HCT116 (cell line): Measurements from ENCODE around the gene DEPDC5. TPM values are rescaled to one million over a fixed set of nuclear protein-coding genes. Genes with fewer than 3 reads are reported as not detected.

Source experiments
- ATAC-seq: fragments of 200-7000 bp; cut with Tn5 transposase; 2 replicates; pipeline ENCODE4 v1.9.1; 2020; ENCODE audit warnings: mild to moderate bottlenecking, moderate library complexity
- BruUV-seq: library from RNA; stranded (reverse); fragments of 400-500 nt; replicated peaks from 2 replicates; lab custom pipeline; 2021; lab: Mats Ljungman, UMichigan
- CTCF ChIA-PET: fragments of 300-600 bp; sonication (Branson Sonifier 250); formaldehyde crosslinking; loops from one replicate; lab custom pipeline; 2021; ENCODE audit warnings: antibody characterized with exemption; lab: Charles Lee
- POLR2A ChIA-PET: fragments of 300-600, 350-600 bp; sonication (Branson Sonifier 250); formaldehyde crosslinking; loops from one replicate; lab custom pipeline; 2021; ENCODE audit warnings: antibody characterized with exemption; lab: Charles Lee
- RAD21 ChIA-PET, 2 experiments: fragments of 300-600 bp; sonication (Branson Sonifier 250); formaldehyde crosslinking; loops; one replicate each; lab custom pipeline; 2023; ENCODE audit warnings: low total read pairs in 2 of 2; ENCODE audit not compliant: uncharacterized antibody in 2 of 2, unreplicated experiment in 2 of 2, low non-redundant PET in 1 of 2; lab: Charles Lee
- DNase-seq: peaks from one replicate; pipeline ENCODE4 v3.0.0-alpha.2; 2010; ENCODE audit warnings: low read depth, low spot score
- H2AFZ ChIP-seq: fragments of 200-600 bp; shearing (Covaris generic), sonication (generic); 2 replicates; pipeline ENCODE4 v1.6.1; 2017; ENCODE audit warnings: low read depth, mixed run types, mixed read lengths, antibody characterized with exemption, low read length; ENCODE audit not compliant: poor library complexity, severe bottlenecking
- H3K27ac ChIP-seq: 2 replicates; pipeline ENCODE4 v1.5.1; 2012; ENCODE audit warnings: low read depth, low read length
- H3K27me3 ChIP-seq: fragments of 200-600 bp; sonication (generic); 2 replicates; pipeline ENCODE4 v1.6.1; 2016; ENCODE audit warnings: mixed run types, low read length, mixed read lengths; ENCODE audit not compliant: insufficient read depth
- H3K36me3 ChIP-seq, 2 experiments: fragments of 200-500 bp in 1 of 2; fragments of 200-600 bp in 1 of 2; sonication (Bioruptor generic) in 1 of 2; sonication (generic) in 1 of 2; 2 replicates each; pipeline versions ENCODE4 v1.5.1 to v1.6.1; 2014 to 2016; ENCODE audit warnings: low read length in 2 of 2, inconsistent platforms in 1 of 2, mixed read lengths in 1 of 2, mixed run types in 1 of 2; ENCODE audit not compliant: insufficient read depth in 2 of 2, control insufficient read depth in 1 of 2
- H3K4me1 ChIP-seq, 2 experiments: fragments of 200-600 bp in 1 of 2; sonication (generic) in 1 of 2; 2 replicates each; pipeline versions ENCODE4 v1.5.1 to v1.6.1; 2012 to 2017; ENCODE audit warnings: low read length in 2 of 2, inconsistent platforms in 1 of 2, mild to moderate bottlenecking in 1 of 2, mixed read lengths in 1 of 2, mixed run types in 1 of 2, moderate library complexity in 1 of 2; ENCODE audit not compliant: insufficient read depth in 2 of 2, control insufficient read depth in 1 of 2
- H3K4me2 ChIP-seq: fragments of 200-600 bp; sonication (generic); 2 replicates; pipeline ENCODE4 v1.6.1; 2017; ENCODE audit warnings: mixed run types, low read length, mixed read lengths
- H3K4me3 ChIP-seq, 2 experiments: fragments of 200-600 bp in 1 of 2; sonication (generic) in 1 of 2; replicated peaks in 1 of 2; 2 replicates each; pipeline ENCODE4 v1.5.1; 2011 to 2016; ENCODE audit warnings: low read length in 2 of 2, control low read depth in 1 of 2, low read depth in 1 of 2, mild to moderate bottlenecking in 1 of 2, mixed read lengths in 1 of 2, mixed run types in 1 of 2
- H3K79me2 ChIP-seq: fragments of 200-600 bp; sonication (generic); 2 replicates; pipeline ENCODE4 v1.6.1; 2017; ENCODE audit warnings: mild to moderate bottlenecking, mixed run types, low read length, moderate library complexity, mixed read lengths; ENCODE audit not compliant: insufficient read depth
- H3K9ac ChIP-seq: fragments of 200-600 bp; sonication (generic); 2 replicates; pipeline ENCODE4 v1.6.1; 2016; ENCODE audit warnings: low read length, mixed read lengths
- H3K9me2 ChIP-seq: fragments of 200-600 bp; sonication (generic), shearing (Covaris generic); 2 replicates; pipeline ENCODE4 v1.6.1; 2017; ENCODE audit warnings: mixed run types, mild to moderate bottlenecking, moderate library complexity; ENCODE audit not compliant: insufficient read depth
- H3K9me3 ChIP-seq, 2 experiments: fragments of 200-500 bp in 1 of 2; fragments of 200-600 bp in 1 of 2; sonication (Bioruptor generic) in 1 of 2; sonication (generic) in 1 of 2; 2 replicates each; pipeline ENCODE4 v1.6.1; 2014 to 2017; ENCODE audit warnings: low read length in 2 of 2, mixed read lengths in 2 of 2, inconsistent platforms in 1 of 2, low read depth in 1 of 2, mild to moderate bottlenecking in 1 of 2, mixed run types in 1 of 2, moderate library complexity in 1 of 2; ENCODE audit not compliant: control insufficient read depth in 1 of 2, insufficient read depth in 1 of 2
- H4K20me1 ChIP-seq: fragments of 200-600 bp; sonication (generic), shearing (Covaris generic); 2 replicates; pipeline ENCODE4 v1.6.1; 2017; ENCODE audit warnings: mixed run types, mild to moderate bottlenecking, moderate library complexity; ENCODE audit not compliant: insufficient read depth
- CBX3 ChIP-seq: IDR thresholded peaks from 2 replicates; pipeline ENCODE4 v1.6.1; 2012; ENCODE audit warnings: low read depth
- CEBPB ChIP-seq: IDR thresholded peaks from 2 replicates; pipeline ENCODE4 v1.6.1; 2012; ENCODE audit warnings: low read depth
- EGR1 ChIP-seq: IDR thresholded peaks from 2 replicates; pipeline ENCODE4 v1.6.1; 2012; ENCODE audit warnings: low read depth
- ELF1 ChIP-seq: IDR thresholded peaks from 2 replicates; pipeline ENCODE4 v1.6.1; 2012; ENCODE audit warnings: low read depth, borderline replicate concordance
- EZH2 ChIP-seq: fragments of 200-600 bp; sonication (generic); IDR thresholded peaks from 2 replicates; pipeline ENCODE4 v1.6.1; 2017; ENCODE audit warnings: antibody characterized with exemption, mixed run types
- EZH2phosphoT487 ChIP-seq: fragments of 200-600 bp; IDR thresholded peaks from 2 replicates; pipeline ENCODE4 v1.6.1; 2018; ENCODE audit warnings: antibody characterized with exemption, borderline replicate concordance
- FOSL1 ChIP-seq: IDR thresholded peaks from 2 replicates; pipeline ENCODE4 v1.6.1; 2012; ENCODE audit warnings: low read depth
- JUND ChIP-seq: IDR thresholded peaks from 2 replicates; pipeline ENCODE4 v1.6.1; 2012
- POLR2A ChIP-seq: IDR thresholded peaks from 2 replicates; pipeline ENCODE4 v1.7.0; 2011; ENCODE audit warnings: borderline replicate concordance; ENCODE audit not compliant: insufficient read depth, insufficient read length; ENCODE audit errors: extremely low read depth
- POLR2AphosphoS5 ChIP-seq: IDR thresholded peaks from 2 replicates; pipeline ENCODE4 v1.6.1; 2011; ENCODE audit warnings: mild to moderate bottlenecking, low read depth, low read length, moderate library complexity
- RAD21 ChIP-seq: IDR thresholded peaks from 2 replicates; pipeline ENCODE4 v1.6.1; 2012; ENCODE audit warnings: low read depth, mild to moderate bottlenecking
- SIN3A ChIP-seq: IDR thresholded peaks from 2 replicates; pipeline ENCODE4 v1.6.1; 2012; ENCODE audit warnings: low read depth
- SP1 ChIP-seq: IDR thresholded peaks from 2 replicates; pipeline ENCODE4 v1.6.1; 2012; ENCODE audit warnings: low read depth
- SRF ChIP-seq: IDR thresholded peaks from 2 replicates; pipeline ENCODE4 v1.6.1; 2012; ENCODE audit warnings: low read depth
- TCF7L2 ChIP-seq: IDR thresholded peaks from 2 replicates; pipeline ENCODE4 v1.7.0; 2011; ENCODE audit warnings: borderline replicate concordance, inconsistent platforms; ENCODE audit not compliant: insufficient read depth, insufficient read length; ENCODE audit errors: extremely low read depth
- YY1 ChIP-seq: IDR thresholded peaks from 2 replicates; pipeline ENCODE4 v1.6.1; 2011; ENCODE audit warnings: low read length, low read depth, moderate library complexity, mild to moderate bottlenecking; ENCODE audit not compliant: insufficient replicate concordance; ENCODE audit errors: extremely low read depth
- ZNF274 ChIP-seq: fragments of 200-500 bp; sonication (Bioruptor generic); IDR thresholded peaks from 2 replicates; pipeline ENCODE4 v1.6.1; 2014; ENCODE audit warnings: mild to moderate bottlenecking, low read depth, low read length, inconsistent platforms
- intact Hi-C: fragments of 100-400 bp; cut with micrococcal nuclease; formaldehyde crosslinking; loops from 2 replicates; pipeline ENCODE4 v1.10.0; 2022
- total RNA-seq: library from RNA; stranded (reverse); gene quantifications from one replicate; pipeline ENCODE4 v1.2.1, GENCODE V29; 2021; ENCODE audit not compliant: unreplicated experiment
- TF ChIP-seq, protein P1 (sequence below): IDR thresholded peaks from 2 replicates; pipeline ENCODE4 v1.6.1; 2012; ENCODE audit warnings: low read depth
- TF ChIP-seq, protein P2 (sequence below): IDR thresholded peaks from 2 replicates; pipeline ENCODE4 v1.6.1; 2012
- TF ChIP-seq, protein P3 (sequence below): IDR thresholded peaks from 2 replicates; pipeline ENCODE4 v1.6.1; 2012
- TF ChIP-seq, protein P4 (sequence below): IDR thresholded peaks from 2 replicates; pipeline ENCODE4 v1.6.1; 2011; ENCODE audit warnings: mild to moderate bottlenecking, low read length, moderate library complexity; ENCODE audit not compliant: insufficient replicate concordance; ENCODE audit errors: extremely low read depth

DEPDC5 gene
- total RNA-seq, 1 experiment from 2014 or later = 35.0 TPM

DNA sequence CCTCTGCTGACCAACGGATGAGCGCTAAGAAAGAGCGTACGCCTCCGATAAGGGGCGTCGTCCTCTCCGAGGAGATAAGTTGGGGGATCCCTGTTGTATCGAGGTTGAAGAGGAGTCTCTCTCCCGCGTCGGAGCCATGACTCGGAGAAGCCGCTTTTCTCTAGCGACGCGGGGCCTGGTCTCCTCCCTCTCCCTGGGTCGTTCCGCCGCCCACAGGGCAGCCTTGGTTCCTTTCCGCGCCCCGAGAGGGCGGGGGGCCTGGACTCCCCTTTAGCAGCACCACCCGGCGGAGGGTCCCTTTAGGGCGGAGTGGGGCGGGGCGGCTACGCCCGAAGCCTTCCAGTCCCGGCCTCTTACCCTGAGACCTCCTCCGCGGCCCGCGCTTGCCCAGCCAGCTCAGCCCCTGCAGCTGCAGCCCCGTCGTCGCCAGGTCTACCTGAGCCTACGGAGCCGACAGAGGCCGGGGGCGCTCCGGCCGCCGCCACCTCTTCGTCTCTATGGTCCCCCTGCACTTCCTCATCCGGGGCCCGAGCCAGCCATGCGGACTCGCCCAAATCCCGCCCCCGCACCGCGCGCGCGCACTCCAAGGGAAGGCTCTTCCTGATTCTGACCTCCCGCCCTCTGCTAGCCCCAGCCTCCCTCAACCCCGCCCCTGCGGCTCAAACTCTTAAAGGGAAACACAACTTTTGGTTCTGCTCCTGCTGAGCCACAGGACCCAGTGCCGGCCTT lies 4.0 kb upstream of the DEPDC5 start, which contains the start of gene PRR14L:
PRR14L (minus strand) TSS at position 497 of the 729 bp plus-strand sequence. CDS start 11,272 bp downstream, outside the sequence.
- Histone ChIP-seq H3K9ac (peak within 1 kb of the TSS; percentile 99), H3K9me3 (no peaks in the 10 kb centered on the region), H3K36me3 (peaks cover 0 to 4% of the 10 kb centered on the region in 2 experiments; a peak in 1 of 4 replicates), H3K27me3 (no peaks in the 10 kb centered on the region), H2AFZ (no peak within 1 kb of the TSS), H4K20me1 (no peaks in the 10 kb centered on the region), H3K9me2 (no peaks in the 10 kb centered on the region), H3K4me3 (peak within 1 kb of the TSS; percentile 70 to 98), H3K4me1 (peaks cover 27 to 51% of the 10 kb centered on the region in 2 experiments; a peak in 3 of 4 replicates), H3K4me2 (peak within 1 kb of the TSS; percentile 85), H3K27ac (peak within 1 kb of the TSS; percentile 95), H3K79me2 (peaks cover 50% of the 10 kb centered on the region)
- POLR2A ChIA-PET = interaction anchor here (1.5 kb wide), 1 partner anchor 88 kb away, joined by 4 read pairs; the partner anchor contains the start of gene PISD
- ATAC-seq (peak; percentile 67), DNase-seq (peak; percentile 91)
- intact Hi-C loops = loop anchor here (2.0 to 5.0 kb wide), 2 partner anchors 89 to 198 kb away; no protein-coding TSS in a partner anchor
- BruUV-seq = no TSS peak
- RAD21 ChIA-PET = interaction anchor here in 1 of 2 experiments (0.6 kb wide), 1 partner anchor 19 kb away, joined by 4 read pairs; no protein-coding TSS in a partner anchor
- CTCF ChIA-PET = interaction anchor here (1.0 kb wide), 1 partner anchor 221 kb away, joined by 3 read pairs; no protein-coding TSS in a partner anchor
- peak; percentile 80 for TF ChIP-seq YY1
- TF ChIP-seq CBX3 = 0 out of 2 replicates have a peak, but pooled peaks have one; percentile 36
- peak; percentile 68; the same call in 1 of the 2 replicates for TF ChIP-seq SIN3A
- peak; percentile 97 for TF ChIP-seq ELF1
- no peak for TF ChIP-seq ZNF274
- TF ChIP-seq EGR1 = peak; percentile 100
- peak; percentile 22 for TF ChIP-seq TCF7L2
- TF ChIP-seq, protein P1, sequence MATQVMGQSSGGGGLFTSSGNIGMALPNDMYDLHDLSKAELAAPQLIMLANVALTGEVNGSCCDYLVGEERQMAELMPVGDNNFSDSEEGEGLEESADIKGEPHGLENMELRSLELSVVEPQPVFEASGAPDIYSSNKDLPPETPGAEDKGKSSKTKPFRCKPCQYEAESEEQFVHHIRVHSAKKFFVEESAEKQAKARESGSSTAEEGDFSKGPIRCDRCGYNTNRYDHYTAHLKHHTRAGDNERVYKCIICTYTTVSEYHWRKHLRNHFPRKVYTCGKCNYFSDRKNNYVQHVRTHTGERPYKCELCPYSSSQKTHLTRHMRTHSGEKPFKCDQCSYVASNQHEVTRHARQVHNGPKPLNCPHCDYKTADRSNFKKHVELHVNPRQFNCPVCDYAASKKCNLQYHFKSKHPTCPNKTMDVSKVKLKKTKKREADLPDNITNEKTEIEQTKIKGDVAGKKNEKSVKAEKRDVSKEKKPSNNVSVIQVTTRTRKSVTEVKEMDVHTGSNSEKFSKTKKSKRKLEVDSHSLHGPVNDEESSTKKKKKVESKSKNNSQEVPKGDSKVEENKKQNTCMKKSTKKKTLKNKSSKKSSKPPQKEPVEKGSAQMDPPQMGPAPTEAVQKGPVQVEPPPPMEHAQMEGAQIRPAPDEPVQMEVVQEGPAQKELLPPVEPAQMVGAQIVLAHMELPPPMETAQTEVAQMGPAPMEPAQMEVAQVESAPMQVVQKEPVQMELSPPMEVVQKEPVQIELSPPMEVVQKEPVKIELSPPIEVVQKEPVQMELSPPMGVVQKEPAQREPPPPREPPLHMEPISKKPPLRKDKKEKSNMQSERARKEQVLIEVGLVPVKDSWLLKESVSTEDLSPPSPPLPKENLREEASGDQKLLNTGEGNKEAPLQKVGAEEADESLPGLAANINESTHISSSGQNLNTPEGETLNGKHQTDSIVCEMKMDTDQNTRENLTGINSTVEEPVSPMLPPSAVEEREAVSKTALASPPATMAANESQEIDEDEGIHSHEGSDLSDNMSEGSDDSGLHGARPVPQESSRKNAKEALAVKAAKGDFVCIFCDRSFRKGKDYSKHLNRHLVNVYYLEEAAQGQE = no peak
- TF ChIP-seq, protein P2, sequence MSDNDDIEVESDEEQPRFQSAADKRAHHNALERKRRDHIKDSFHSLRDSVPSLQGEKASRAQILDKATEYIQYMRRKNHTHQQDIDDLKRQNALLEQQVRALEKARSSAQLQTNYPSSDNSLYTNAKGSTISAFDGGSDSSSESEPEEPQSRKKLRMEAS = peak; percentile 94
- TF ChIP-seq JUND = no peak
- no peak for TF ChIP-seq SRF
- peak; percentile 81 for TF ChIP-seq SP1
- no peak for TF ChIP-seq EZH2phosphoT487
- no peak for TF ChIP-seq FOSL1
- peak; percentile 37 for TF ChIP-seq POLR2A
- TF ChIP-seq CEBPB = no peak
- TF ChIP-seq RAD21 = no peak; the same call in 1 of the 2 replicates
- no peak for TF ChIP-seq EZH2
- TF ChIP-seq, protein P3, sequence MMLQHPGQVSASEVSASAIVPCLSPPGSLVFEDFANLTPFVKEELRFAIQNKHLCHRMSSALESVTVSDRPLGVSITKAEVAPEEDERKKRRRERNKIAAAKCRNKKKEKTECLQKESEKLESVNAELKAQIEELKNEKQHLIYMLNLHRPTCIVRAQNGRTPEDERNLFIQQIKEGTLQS = no peak
- TF ChIP-seq, protein P4, sequence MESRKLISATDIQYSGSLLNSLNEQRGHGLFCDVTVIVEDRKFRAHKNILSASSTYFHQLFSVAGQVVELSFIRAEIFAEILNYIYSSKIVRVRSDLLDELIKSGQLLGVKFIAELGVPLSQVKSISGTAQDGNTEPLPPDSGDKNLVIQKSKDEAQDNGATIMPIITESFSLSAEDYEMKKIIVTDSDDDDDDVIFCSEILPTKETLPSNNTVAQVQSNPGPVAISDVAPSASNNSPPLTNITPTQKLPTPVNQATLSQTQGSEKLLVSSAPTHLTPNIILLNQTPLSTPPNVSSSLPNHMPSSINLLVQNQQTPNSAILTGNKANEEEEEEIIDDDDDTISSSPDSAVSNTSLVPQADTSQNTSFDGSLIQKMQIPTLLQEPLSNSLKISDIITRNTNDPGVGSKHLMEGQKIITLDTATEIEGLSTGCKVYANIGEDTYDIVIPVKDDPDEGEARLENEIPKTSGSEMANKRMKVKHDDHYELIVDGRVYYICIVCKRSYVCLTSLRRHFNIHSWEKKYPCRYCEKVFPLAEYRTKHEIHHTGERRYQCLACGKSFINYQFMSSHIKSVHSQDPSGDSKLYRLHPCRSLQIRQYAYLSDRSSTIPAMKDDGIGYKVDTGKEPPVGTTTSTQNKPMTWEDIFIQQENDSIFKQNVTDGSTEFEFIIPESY = peak; percentile 66
- TF ChIP-seq POLR2AphosphoS5 = peak; percentile 92
